ENCODE data around the gene AMH.
"Not testable (repeated sequence)": the region's sequence is repeated elsewhere in the genome, so short reads cannot be mapped to it uniquely, and the experiment has no call there.

AMH gene

GRCh38 chr19:2249010-2249866 lies at the start of gene AMH:
Gene AMH, plus strand, starts transcription at chr19:2249323. Its CDS starts 10 bp downstream, at chr19:2249333.
- no peak for FAIRE-seq
- no peak for DNase-seq (ENCODE audit: insufficient read length, low spot score)

- FAIRE-seq, result no peak
- DNase-seq (ENCODE audit: insufficient read length, low spot score), result no peak
Observed at GRCh38 chr19:2199861-2200623, 49.1 kb upstream of the AMH start.

GRCh38 chr19:2200624-2201294 lies 48.4 kb upstream of the AMH start:
- FAIRE-seq; DNase-seq (ENCODE audit: insufficient read length, low spot score): not testable (repeated sequence)

GRCh38 chr19:2201473-2202148 lies 47.5 kb upstream of the AMH start:
- DNase-seq (ENCODE audit: insufficient read length, low spot score) (no peak), FAIRE-seq (no peak)

- DNase-seq (ENCODE audit: insufficient read length, low spot score) (no peak), FAIRE-seq (no peak)
Observed at GRCh38 chr19:2202366-2202765, 46.8 kb upstream of the AMH start.

GRCh38 chr19:2207008-2207407 lies 42.1 kb upstream of the AMH start:
- DNase-seq (ENCODE audit: insufficient read length, low spot score) (no peak), FAIRE-seq (no peak)

GRCh38 chr19:2207991-2208860 lies 40.9 kb upstream of the AMH start:
- no peak for FAIRE-seq

GRCh38 chr19:2208975-2209374 lies 40.1 kb upstream of the AMH start:
- FAIRE-seq (no peak), DNase-seq (ENCODE audit: insufficient read length, low spot score) (no peak)

More at GRCh38 chr19:2207991-2208860, 40.9 kb upstream of the AMH start:
- DNase-seq (ENCODE audit: insufficient read length, low spot score), result no peak

GRCh38 chr19:2209408-2209807 lies 39.7 kb upstream of the AMH start:
- no peak for DNase-seq (ENCODE audit: insufficient read length, low spot score)
- no peak for FAIRE-seq

GRCh38 chr19:2210206-2210605 lies 38.9 kb upstream of the AMH start:
- DNase-seq (ENCODE audit: insufficient read length, low spot score), result no peak
- FAIRE-seq, result no peak

GRCh38 chr19:2210987-2211740 lies 38.0 kb upstream of the AMH start:
- no peak for DNase-seq (ENCODE audit: insufficient read length, low spot score)
- FAIRE-seq, result no peak

- no peak for FAIRE-seq
Observed at GRCh38 chr19:2212861-2213711, 36.0 kb upstream of the AMH start.

GRCh38 chr19:2213799-2214198 lies 35.3 kb upstream of the AMH start:
- DNase-seq (ENCODE audit: insufficient read length, low spot score) (no peak), FAIRE-seq (no peak)

More at GRCh38 chr19:2212861-2213711, 36.0 kb upstream of the AMH start:
- DNase-seq (ENCODE audit: insufficient read length, low spot score), result no peak

GRCh38 chr19:2214251-2214650 lies 34.9 kb upstream of the AMH start:
- FAIRE-seq, result no peak
- no peak for DNase-seq (ENCODE audit: insufficient read length, low spot score)

GRCh38 chr19:2215281-2215751 lies 33.8 kb upstream of the AMH start:
- DNase-seq (ENCODE audit: insufficient read length, low spot score) (no peak), FAIRE-seq (no peak)

GRCh38 chr19:2216361-2217225 lies 32.5 kb upstream of the AMH start:
- FAIRE-seq (no peak), DNase-seq (ENCODE audit: insufficient read length, low spot score) (no peak)

- FAIRE-seq, result no peak
- DNase-seq (ENCODE audit: insufficient read length, low spot score), result no peak
Observed at GRCh38 chr19:2217591-2217990, 31.5 kb upstream of the AMH start.
